Measurements from ENCODE around the gene FCGR3B. TPM values are rescaled to one million over a fixed set of nuclear protein-coding genes. Genes with fewer than 3 reads are reported as not detected.
"Not testable (repeated sequence)": the region's sequence is repeated elsewhere in the genome, so short reads cannot be mapped to it uniquely, and the experiment has no call there.

Gene FCGR3B
- total RNA-seq, 1 donor from 2014 or later: 20.7 TPM

GRCh38 chr1:161612322-161613141 lies 18.4 kb downstream of the FCGR3B start:
- ATAC-seq: peak; percentile 97
- peak; percentile 94 for DNase-seq (ENCODE audit: low spot score)
- intact Hi-C loops (cut with DNase I): not testable (repeated sequence)

- ATAC-seq; DNase-seq (ENCODE audit: low spot score); intact Hi-C loops (cut with DNase I): not testable (repeated sequence)
Observed at GRCh38 chr1:161611866-161612321, 19.1 kb downstream of the FCGR3B start.

GRCh38 chr1:161610198-161610597 lies 20.8 kb downstream of the FCGR3B start:
- DNase-seq (ENCODE audit: low spot score); ATAC-seq; intact Hi-C loops (cut with DNase I): not testable (repeated sequence)

GRCh38 chr1:161606541-161607336 lies 24.2 kb downstream of the FCGR3B start:
- DNase-seq (ENCODE audit: low spot score); intact Hi-C loops (cut with DNase I): not testable (repeated sequence)
- ATAC-seq: peak; percentile 12

- intact Hi-C loops (cut with DNase I); DNase-seq (ENCODE audit: low spot score): not testable (repeated sequence)
- peak; percentile 57 for ATAC-seq
Observed at GRCh38 chr1:161605762-161606540, 25.0 kb downstream of the FCGR3B start.

GRCh38 chr1:161605024-161605423 lies 26.0 kb downstream of the FCGR3B start:
- intact Hi-C loops (cut with DNase I); ATAC-seq; DNase-seq (ENCODE audit: low spot score): not testable (repeated sequence)

- intact Hi-C loops (cut with DNase I): not testable (repeated sequence)
Observed at GRCh38 chr1:161597077-161597476, 33.9 kb downstream of the FCGR3B start.

GRCh38 chr1:161595583-161595982 lies 35.4 kb downstream of the FCGR3B start:
- intact Hi-C loops (cut with DNase I); ATAC-seq; DNase-seq (ENCODE audit: low spot score): not testable (repeated sequence)

More at GRCh38 chr1:161597077-161597476, 33.9 kb downstream of the FCGR3B start:
- not testable (repeated sequence) for ATAC-seq; DNase-seq (ENCODE audit: low spot score)

- ATAC-seq: peak; percentile 65
- intact Hi-C loops (cut with DNase I); DNase-seq (ENCODE audit: low spot score): not testable (repeated sequence)
Observed at GRCh38 chr1:161595173-161595572, 35.8 kb downstream of the FCGR3B start.

GRCh38 chr1:161594269-161594984 lies 36.5 kb downstream of the FCGR3B start:
- intact Hi-C loops (cut with DNase I); DNase-seq (ENCODE audit: low spot score): not testable (repeated sequence)
- peak; percentile 64 for ATAC-seq

- intact Hi-C loops (cut with DNase I); DNase-seq (ENCODE audit: low spot score); ATAC-seq: not testable (repeated sequence)
Observed at GRCh38 chr1:161593092-161593755, 37.8 kb downstream of the FCGR3B start.

- intact Hi-C loops (cut with DNase I); DNase-seq (ENCODE audit: low spot score); ATAC-seq: not testable (repeated sequence)
Observed at GRCh38 chr1:161592586-161592985, 38.4 kb downstream of the FCGR3B start.

GRCh38 chr1:161589920-161590319 lies 41.1 kb downstream of the FCGR3B start:
- intact Hi-C loops (cut with DNase I); ATAC-seq; DNase-seq (ENCODE audit: low spot score): not testable (repeated sequence)

GRCh38 chr1:161589365-161589764 lies 41.6 kb downstream of the FCGR3B start:
- ATAC-seq; DNase-seq (ENCODE audit: low spot score); intact Hi-C loops (cut with DNase I): not testable (repeated sequence)

- intact Hi-C loops (cut with DNase I); DNase-seq (ENCODE audit: low spot score): not testable (repeated sequence)
- ATAC-seq: peak; percentile 59
Observed at GRCh38 chr1:161588596-161588995, 42.4 kb downstream of the FCGR3B start.

- intact Hi-C loops (cut with DNase I); DNase-seq (ENCODE audit: low spot score); ATAC-seq: not testable (repeated sequence)
Observed at GRCh38 chr1:161582882-161583281, 48.1 kb downstream of the FCGR3B start.

GRCh38 chr1:161580879-161581537 lies 50.0 kb downstream of the FCGR3B start:
- intact Hi-C loops (cut with DNase I); DNase-seq (ENCODE audit: low spot score): not testable (repeated sequence)
- peak; percentile 33 for ATAC-seq

Measured in sciatic nerve (tissue), 2 donors.